ENCODE data around the gene EYS. TPM values are rescaled to one million over a fixed set of nuclear protein-coding genes. Genes with fewer than 3 reads are reported as not detected.

EYS gene
- total RNA-seq, 1 donor from 2014 or later, result not detected

DNA sequence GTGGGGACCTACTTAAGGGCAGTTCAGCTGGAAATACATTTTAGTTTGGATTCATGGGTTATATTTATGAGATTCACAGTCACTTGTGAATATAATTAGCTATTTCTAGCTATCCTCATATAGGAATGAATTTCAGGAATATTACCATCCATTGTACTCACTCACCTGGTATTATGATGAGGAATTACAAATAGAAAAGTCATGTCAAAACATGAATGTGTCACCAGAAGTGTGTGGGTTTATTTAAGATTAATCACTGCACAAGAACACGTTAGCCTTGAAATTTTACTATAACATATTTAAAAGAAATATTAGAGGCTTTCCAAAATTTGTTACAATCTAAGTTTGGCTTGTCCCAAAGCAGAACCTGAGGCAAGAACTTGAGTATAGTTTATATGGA lies 1560.9 kb downstream of the EYS start:
- Mint-ChIP-seq H3K36me3 (ENCODE audit: unreplicated experiment) (no peaks in the 10 kb centered on the region), H3K4me1 (ENCODE audit: unreplicated experiment) (no peaks in the 10 kb centered on the region), H3K27ac (ENCODE audit: unreplicated experiment) (no peak overlapping the region), H3K9me3 (ENCODE audit: unreplicated experiment) (no peaks in the 10 kb centered on the region), H3K4me3 (ENCODE audit: unreplicated experiment) (no peak overlapping the region), H3K27me3 (ENCODE audit: unreplicated experiment) (peaks cover 5% of the 10 kb centered on the region)
- TF ChIP-seq, protein P1, sequence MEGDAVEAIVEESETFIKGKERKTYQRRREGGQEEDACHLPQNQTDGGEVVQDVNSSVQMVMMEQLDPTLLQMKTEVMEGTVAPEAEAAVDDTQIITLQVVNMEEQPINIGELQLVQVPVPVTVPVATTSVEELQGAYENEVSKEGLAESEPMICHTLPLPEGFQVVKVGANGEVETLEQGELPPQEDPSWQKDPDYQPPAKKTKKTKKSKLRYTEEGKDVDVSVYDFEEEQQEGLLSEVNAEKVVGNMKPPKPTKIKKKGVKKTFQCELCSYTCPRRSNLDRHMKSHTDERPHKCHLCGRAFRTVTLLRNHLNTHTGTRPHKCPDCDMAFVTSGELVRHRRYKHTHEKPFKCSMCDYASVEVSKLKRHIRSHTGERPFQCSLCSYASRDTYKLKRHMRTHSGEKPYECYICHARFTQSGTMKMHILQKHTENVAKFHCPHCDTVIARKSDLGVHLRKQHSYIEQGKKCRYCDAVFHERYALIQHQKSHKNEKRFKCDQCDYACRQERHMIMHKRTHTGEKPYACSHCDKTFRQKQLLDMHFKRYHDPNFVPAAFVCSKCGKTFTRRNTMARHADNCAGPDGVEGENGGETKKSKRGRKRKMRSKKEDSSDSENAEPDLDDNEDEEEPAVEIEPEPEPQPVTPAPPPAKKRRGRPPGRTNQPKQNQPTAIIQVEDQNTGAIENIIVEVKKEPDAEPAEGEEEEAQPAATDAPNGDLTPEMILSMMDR (IDR thresholded peaks at IDR 0.05), result no peak
- DNase-seq (ENCODE audit: extremely low spot score, unreplicated experiment), result no peak

DNA sequence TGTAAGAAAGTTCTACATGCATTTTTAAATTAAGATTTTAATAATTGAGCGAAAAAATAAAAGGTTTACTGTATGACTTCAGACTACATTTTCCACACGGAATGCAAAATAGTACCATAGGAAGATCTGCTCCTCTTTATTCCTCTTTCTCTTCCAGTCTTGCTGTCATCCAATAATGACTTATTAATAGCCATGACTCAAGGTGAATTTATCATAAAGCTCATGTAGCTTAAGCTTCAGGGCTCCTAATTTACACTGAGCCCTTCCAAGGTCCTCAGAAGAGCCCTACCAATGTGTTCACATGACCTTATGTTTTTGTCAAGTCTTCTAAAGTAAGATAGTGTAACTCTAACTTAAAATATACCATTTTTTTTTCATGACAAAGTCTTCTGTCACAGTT lies 1561.4 kb downstream of the EYS start:
- Mint-ChIP-seq H3K4me3 (ENCODE audit: unreplicated experiment) (no peak overlapping the region), H3K27me3 (ENCODE audit: unreplicated experiment) (peaks cover 5% of the 10 kb centered on the region), H3K36me3 (ENCODE audit: unreplicated experiment) (no peaks in the 10 kb centered on the region), H3K4me1 (ENCODE audit: unreplicated experiment) (no peaks in the 10 kb centered on the region), H3K9me3 (ENCODE audit: unreplicated experiment) (no peaks in the 10 kb centered on the region), H3K27ac (ENCODE audit: unreplicated experiment) (no peak overlapping the region)
- TF ChIP-seq, protein P1 (IDR thresholded peaks at IDR 0.05), result no peak
- DNase-seq (ENCODE audit: extremely low spot score, unreplicated experiment), result no peak

DNA sequence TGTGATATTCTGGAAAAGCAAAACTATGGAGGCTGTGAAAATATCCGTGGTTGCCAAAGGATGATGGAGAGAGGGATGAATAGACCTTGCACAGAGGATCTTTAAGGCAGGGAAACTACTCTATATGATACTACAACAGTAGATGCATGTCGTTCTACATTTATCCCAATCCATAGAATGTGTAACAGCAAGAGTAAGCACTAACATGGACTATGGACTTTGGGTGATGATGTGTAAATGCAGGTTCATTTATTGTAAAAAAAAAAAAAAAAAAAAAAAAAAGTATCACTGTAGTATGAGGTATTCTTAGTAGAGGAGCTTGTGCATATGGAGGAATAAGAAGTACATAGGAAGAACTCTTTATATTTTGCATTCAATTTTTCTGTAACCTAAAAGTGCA lies 1563.9 kb downstream of the EYS start:
- no peak for DNase-seq (ENCODE audit: extremely low spot score, unreplicated experiment)
- Mint-ChIP-seq H3K27ac (ENCODE audit: unreplicated experiment) (no peak overlapping the region), H3K4me1 (ENCODE audit: unreplicated experiment) (no peaks in the 10 kb centered on the region), H3K4me3 (ENCODE audit: unreplicated experiment) (no peak overlapping the region), H3K36me3 (ENCODE audit: unreplicated experiment) (no peaks in the 10 kb centered on the region), H3K27me3 (ENCODE audit: unreplicated experiment) (no peaks in the 10 kb centered on the region), H3K9me3 (ENCODE audit: unreplicated experiment) (no peaks in the 10 kb centered on the region)
- TF ChIP-seq, protein P1 (IDR thresholded peaks at IDR 0.05), result no peak

DNA sequence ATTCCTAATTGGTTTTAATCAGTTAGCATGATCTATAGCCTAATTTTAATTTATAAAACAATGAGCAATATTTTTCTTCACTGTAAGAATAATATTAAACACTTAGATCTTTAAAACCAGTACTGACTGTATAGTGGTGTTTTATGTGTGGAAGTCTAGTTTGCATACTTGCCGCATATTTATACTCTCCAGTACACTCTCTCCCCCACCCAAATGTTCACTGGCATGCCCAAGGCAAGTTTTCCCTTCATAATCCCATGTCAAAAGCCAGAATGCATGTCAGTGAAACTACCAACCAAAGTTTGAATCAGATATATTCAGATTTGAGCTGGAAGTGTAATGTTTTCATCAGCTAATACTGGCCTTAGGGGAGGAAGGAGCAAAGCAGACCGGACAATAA lies 1565.3 kb downstream of the EYS start:
- Mint-ChIP-seq H3K4me1 (ENCODE audit: unreplicated experiment) (no peaks in the 10 kb centered on the region), H3K27ac (ENCODE audit: unreplicated experiment) (no peak overlapping the region), H3K36me3 (ENCODE audit: unreplicated experiment) (no peaks in the 10 kb centered on the region), H3K27me3 (ENCODE audit: unreplicated experiment) (no peaks in the 10 kb centered on the region), H3K4me3 (ENCODE audit: unreplicated experiment) (no peak overlapping the region), H3K9me3 (ENCODE audit: unreplicated experiment) (no peaks in the 10 kb centered on the region)
- DNase-seq (ENCODE audit: extremely low spot score, unreplicated experiment), result no peak
- TF ChIP-seq, protein P1 (IDR thresholded peaks at IDR 0.05), result no peak

DNA sequence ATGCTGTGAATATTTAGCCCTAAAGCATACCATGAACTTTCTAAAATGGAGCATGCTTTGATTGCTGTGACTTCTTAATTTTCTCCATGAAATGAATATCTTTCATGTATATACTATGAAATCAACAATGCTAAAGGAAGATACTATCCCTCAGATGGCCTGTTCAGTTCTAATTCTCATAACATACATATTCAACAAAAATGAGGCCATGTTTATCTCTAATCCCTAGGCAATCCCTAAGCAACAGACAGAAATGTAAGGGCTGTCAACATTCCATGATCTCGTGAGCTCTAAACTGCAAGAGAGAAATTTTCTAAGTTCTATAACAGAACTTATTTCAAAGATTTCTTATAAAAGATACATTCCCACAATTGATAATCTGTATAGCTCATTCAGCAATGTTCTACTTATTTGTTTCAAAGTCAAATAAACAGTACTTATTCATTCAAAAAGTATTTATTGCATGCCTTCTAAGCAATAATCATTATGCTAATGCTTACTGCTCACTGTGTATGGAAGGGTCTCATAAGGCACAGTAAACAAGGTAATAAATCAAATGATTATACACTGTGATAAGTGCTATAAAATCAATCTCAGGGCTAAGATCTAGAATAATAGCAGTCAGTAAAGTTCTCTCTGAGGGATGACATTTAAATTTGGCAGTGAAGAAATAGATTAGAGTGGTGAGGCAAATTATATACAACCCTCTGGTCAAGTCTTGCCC lies 1578.6 kb downstream of the EYS start:
- H3K4me1 Mint-ChIP-seq (ENCODE audit: unreplicated experiment), result no peaks in the 10 kb centered on the region
- no peak overlapping the region for H3K27ac Mint-ChIP-seq (ENCODE audit: unreplicated experiment)
- no peak overlapping the region for H3K4me3 Mint-ChIP-seq (ENCODE audit: unreplicated experiment)
- no peaks in the 10 kb centered on the region for H3K27me3 Mint-ChIP-seq (ENCODE audit: unreplicated experiment)
- no peaks in the 10 kb centered on the region for H3K9me3 Mint-ChIP-seq (ENCODE audit: unreplicated experiment)
- TF ChIP-seq, protein P1 (IDR thresholded peaks at IDR 0.05), result no peak
- H3K36me3 Mint-ChIP-seq (ENCODE audit: unreplicated experiment), result no peaks in the 10 kb centered on the region
- no peak for DNase-seq (ENCODE audit: extremely low spot score, unreplicated experiment)
